Stimulated activated CD4-positive, alpha-beta T cell treated with anti-CD3 and anti-CD28 coated beads, Interleukin-12 subunit alpha, Interleukin-12 subunit beta, amount 100 ng/mL, for 24 hours (primary cell): Measurements from ENCODE around the gene POLE.

Experiments used
- DNase-seq, 2 experiments: peaks; one replicate each; pipeline ENCODE4 v3.0.0-alpha.2; 2020; ENCODE audit warnings: low read depth in 2 of 2

POLE gene

GRCh38 chr12:132629330-132629729 lies 57.8 kb downstream of the POLE start:
- no peak for DNase-seq

- DNase-seq: no peak
Observed at GRCh38 chr12:132625731-132626430, 61.3 kb downstream of the POLE start.

GRCh38 chr12:132624910-132625630 lies 62.1 kb downstream of the POLE start:
- DNase-seq: no peak

GRCh38 chr12:132624186-132624855 lies 62.8 kb downstream of the POLE start:
- no peak for DNase-seq

- no peak for DNase-seq
Observed at GRCh38 chr12:132623072-132623869, 63.9 kb downstream of the POLE start.

GRCh38 chr12:132622437-132623071 lies 64.6 kb downstream of the POLE start:
- no peak for DNase-seq

GRCh38 chr12:132621657-132622435 lies 65.3 kb downstream of the POLE start:
- DNase-seq: no peak

- DNase-seq: no peak
Observed at GRCh38 chr12:132620899-132621656, 66.1 kb downstream of the POLE start.

- DNase-seq: no peak
Observed at GRCh38 chr12:132620113-132620898, 66.8 kb downstream of the POLE start.

GRCh38 chr12:132619386-132620112 lies 67.6 kb downstream of the POLE start:
- no peak for DNase-seq

- no peak for DNase-seq
Observed at GRCh38 chr12:132619071-132619385, 68.1 kb downstream of the POLE start.

- DNase-seq: no peak
Observed at GRCh38 chr12:132618683-132619043, 68.5 kb downstream of the POLE start, which contains the start of gene P2RX2. Gene P2RX2 (plus strand): TSS chr12:132618776. CDS start chr12:132618817, 41 bp downstream.

- DNase-seq: no peak
Observed at GRCh38 chr12:132617822-132618682, 69.1 kb downstream of the POLE start.

GRCh38 chr12:132617135-132617701 lies 69.9 kb downstream of the POLE start:
- DNase-seq: no peak

GRCh38 chr12:132615579-132616038 lies 71.5 kb downstream of the POLE start:
- DNase-seq: no peak

GRCh38 chr12:132614861-132615578 lies 72.1 kb downstream of the POLE start:
- DNase-seq: peak; percentile 61 to 78
